SU-DHL-6 (cell line): Measurements from ENCODE around the gene MYOCD.

Source experiments
- H2AFZ ChIP-seq: fragments of 200-600 bp; sonication (generic); 2 replicates; pipeline ENCODE4 v1.6.1; 2014; ENCODE audit warnings: low read depth, mild to moderate bottlenecking, moderate library complexity, mixed read lengths, antibody characterized with exemption, low read length; ENCODE audit not compliant: severe bottlenecking
- H3F3A ChIP-seq: fragments of 200-600 bp; shearing (Covaris generic); 2 replicates; pipeline ENCODE4 v1.6.0; 2016; ENCODE audit warnings: antibody characterized with exemption, mild to moderate bottlenecking; ENCODE audit not compliant: insufficient read depth
- H3K27ac ChIP-seq: fragments of 200-600 bp; sonication (generic); 2 replicates; pipeline ENCODE4 v1.5.1; 2016; ENCODE audit warnings: low read depth, mild to moderate bottlenecking, low read length, moderate library complexity, mixed read lengths
- H3K27me3 ChIP-seq: fragments of 200-600 bp; sonication (generic), shearing (Covaris generic); 2 replicates; pipeline ENCODE4 v1.6.0; 2014; ENCODE audit warnings: mild to moderate bottlenecking, low read length
- H3K36me3 ChIP-seq: fragments of 200-600 bp; sonication (generic); 2 replicates; pipeline ENCODE4 v1.6.1; 2014; ENCODE audit warnings: mild to moderate bottlenecking, low read length, mixed read lengths
- H3K4me2 ChIP-seq: fragments of 300-600, 200-600 bp; shearing (Covaris generic), sonication (generic); 2 replicates; pipeline ENCODE4 v1.6.0; 2014; ENCODE audit warnings: low read length, low read depth, mild to moderate bottlenecking; ENCODE audit not compliant: poor library complexity, severe bottlenecking
- H3K4me3 ChIP-seq: fragments of 200-600 bp; sonication (generic); 2 replicates; pipeline ENCODE4 v1.5.1; 2014; ENCODE audit warnings: antibody characterized with exemption, low read length, mild to moderate bottlenecking, mixed read lengths; ENCODE audit not compliant: insufficient read depth, poor library complexity, severe bottlenecking
- H3K79me2 ChIP-seq: fragments of 200-600 bp; sonication (generic); 2 replicates; pipeline ENCODE4 v1.6.1; 2014; ENCODE audit warnings: mild to moderate bottlenecking, low read length, moderate library complexity; ENCODE audit not compliant: insufficient read depth
- H3K9ac ChIP-seq: fragments of 200-600 bp; sonication (generic); 2 replicates; pipeline ENCODE4 v1.7.0; 2014; ENCODE audit warnings: mild to moderate bottlenecking, low read length
- H3K9me2 ChIP-seq: fragments of 200-600 bp; sonication (generic); replicated peaks from 2 replicates; pipeline ENCODE4 v1.6.1; 2014; ENCODE audit warnings: low read length; ENCODE audit not compliant: insufficient read depth
- H3K9me3 ChIP-seq: fragments of 200-600 bp; sonication (generic); 2 replicates; pipeline ENCODE4 v1.6.1; 2014; ENCODE audit warnings: low read length, mixed read lengths; ENCODE audit not compliant: insufficient read depth
- H4K20me1 ChIP-seq: fragments of 200-600 bp; sonication (generic); 2 replicates; pipeline ENCODE4 v1.6.1; 2014; ENCODE audit warnings: low read depth, mild to moderate bottlenecking, antibody characterized with exemption, low read length, moderate library complexity, mixed read lengths
- EZH2phosphoT487 ChIP-seq: fragments of 200-600 bp; sonication (generic), shearing (Covaris generic); conservative IDR thresholded peaks from 2 replicates; pipeline ENCODE4 v1.6.1; 2018; ENCODE audit warnings: mild to moderate bottlenecking, antibody characterized with exemption, low read length, moderate library complexity, mixed read lengths
- TF ChIP-seq, protein P1 (sequence below): fragments of 200-600 bp; sonication (generic); IDR thresholded peaks from one replicate; pipeline ENCODE4 v1.5.1; 2017; ENCODE audit warnings: antibody characterized with exemption, mild to moderate bottlenecking, low read length, moderate library complexity; ENCODE audit not compliant: insufficient read depth, poor library complexity, severe bottlenecking

Gene MYOCD

DNA sequence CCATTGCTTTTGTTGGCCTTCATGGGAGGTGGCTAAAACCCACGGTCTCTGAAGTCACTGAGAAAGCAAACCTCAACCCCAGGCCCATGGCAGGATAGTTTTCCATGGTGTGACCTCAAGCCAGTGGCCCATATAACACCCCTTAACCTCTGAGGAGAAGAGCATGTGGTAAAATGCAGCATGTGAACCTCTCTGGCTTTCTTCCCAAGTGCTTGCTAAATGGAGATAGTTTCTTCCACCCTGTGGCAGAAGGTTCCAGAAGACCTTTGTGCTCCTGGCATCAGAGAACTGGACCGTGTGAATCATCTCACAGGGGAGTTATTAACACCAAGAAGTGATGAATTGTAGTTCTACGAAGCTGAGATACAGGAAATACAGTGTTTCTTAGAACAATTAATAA, 47.3 kb downstream of the MYOCD start:
- H3K27me3 ChIP-seq, result no peaks in the 10 kb centered on the region
- H3K4me3 ChIP-seq, result no peak overlapping the region
- no peak overlapping the region for H3K9ac ChIP-seq
- no peaks in the 10 kb centered on the region for H3K9me3 ChIP-seq
- H3K27ac ChIP-seq, result no peak overlapping the region
- H3K9me2 ChIP-seq, result no peaks in the 10 kb centered on the region
- H3K36me3 ChIP-seq, result no peaks in the 10 kb centered on the region
- H3F3A ChIP-seq, result no peaks in the 10 kb centered on the region
- no peaks in the 10 kb centered on the region for H3K79me2 ChIP-seq
- H4K20me1 ChIP-seq, result no peaks in the 10 kb centered on the region
- no peak overlapping the region for H3K4me2 ChIP-seq
- no peak for TF ChIP-seq EZH2phosphoT487
- TF ChIP-seq, protein P1, sequence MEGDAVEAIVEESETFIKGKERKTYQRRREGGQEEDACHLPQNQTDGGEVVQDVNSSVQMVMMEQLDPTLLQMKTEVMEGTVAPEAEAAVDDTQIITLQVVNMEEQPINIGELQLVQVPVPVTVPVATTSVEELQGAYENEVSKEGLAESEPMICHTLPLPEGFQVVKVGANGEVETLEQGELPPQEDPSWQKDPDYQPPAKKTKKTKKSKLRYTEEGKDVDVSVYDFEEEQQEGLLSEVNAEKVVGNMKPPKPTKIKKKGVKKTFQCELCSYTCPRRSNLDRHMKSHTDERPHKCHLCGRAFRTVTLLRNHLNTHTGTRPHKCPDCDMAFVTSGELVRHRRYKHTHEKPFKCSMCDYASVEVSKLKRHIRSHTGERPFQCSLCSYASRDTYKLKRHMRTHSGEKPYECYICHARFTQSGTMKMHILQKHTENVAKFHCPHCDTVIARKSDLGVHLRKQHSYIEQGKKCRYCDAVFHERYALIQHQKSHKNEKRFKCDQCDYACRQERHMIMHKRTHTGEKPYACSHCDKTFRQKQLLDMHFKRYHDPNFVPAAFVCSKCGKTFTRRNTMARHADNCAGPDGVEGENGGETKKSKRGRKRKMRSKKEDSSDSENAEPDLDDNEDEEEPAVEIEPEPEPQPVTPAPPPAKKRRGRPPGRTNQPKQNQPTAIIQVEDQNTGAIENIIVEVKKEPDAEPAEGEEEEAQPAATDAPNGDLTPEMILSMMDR, result no peak
- H2AFZ ChIP-seq, result no peak overlapping the region

DNA sequence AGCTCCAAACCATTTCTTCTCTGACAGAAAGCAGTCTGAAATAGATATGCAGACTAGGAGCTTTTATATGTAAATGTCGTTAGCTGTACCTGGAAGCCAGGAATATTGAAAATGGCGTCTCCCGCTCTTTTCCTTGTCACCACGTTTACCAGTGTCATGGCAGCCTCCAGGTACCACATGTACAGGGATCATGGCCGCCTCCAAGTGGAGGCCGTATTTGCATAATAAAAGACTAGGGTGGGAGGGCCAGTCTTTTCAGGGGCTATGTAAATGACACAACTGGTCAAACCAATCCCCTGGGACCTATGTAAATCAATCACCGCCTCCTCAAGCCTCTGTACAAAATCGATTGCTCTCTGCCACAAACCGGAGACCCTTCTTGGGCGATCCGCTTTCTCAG, 54.3 kb downstream of the MYOCD start:
- H3K27ac ChIP-seq, result no peak overlapping the region
- H3K27me3 ChIP-seq, result no peaks in the 10 kb centered on the region
- H2AFZ ChIP-seq, result no peak overlapping the region
- TF ChIP-seq, protein P1, result no peak
- no peaks in the 10 kb centered on the region for H3F3A ChIP-seq
- H3K79me2 ChIP-seq, result no peaks in the 10 kb centered on the region
- H4K20me1 ChIP-seq, result no peaks in the 10 kb centered on the region
- no peaks in the 10 kb centered on the region for H3K36me3 ChIP-seq
- H3K9me2 ChIP-seq, result no peaks in the 10 kb centered on the region
- no peak overlapping the region for H3K9ac ChIP-seq
- no peak overlapping the region for H3K4me3 ChIP-seq
- H3K9me3 ChIP-seq, result no peaks in the 10 kb centered on the region
- H3K4me2 ChIP-seq, result no peak overlapping the region

DNA sequence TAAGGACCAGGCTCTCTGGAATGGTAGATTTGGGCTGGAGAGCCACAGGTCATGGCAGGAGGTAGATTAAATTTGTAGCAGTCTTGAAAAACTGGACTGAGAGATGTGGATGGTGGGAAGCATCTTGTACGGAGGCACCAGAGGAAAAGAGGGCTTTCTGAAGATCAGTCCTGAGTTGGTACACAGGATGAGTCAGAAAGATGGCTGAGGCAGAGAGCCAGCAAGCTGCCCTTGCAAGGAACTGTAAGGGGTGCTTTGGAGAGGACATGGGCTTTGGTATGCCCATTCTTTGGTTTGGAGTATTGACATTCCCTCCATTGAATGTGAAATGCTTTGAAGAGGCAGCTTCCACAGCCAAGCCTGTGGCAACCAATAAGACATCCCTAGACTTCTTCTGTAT, 55.9 kb downstream of the MYOCD start:
- no peaks in the 10 kb centered on the region for H3K27me3 ChIP-seq
- H3K9me3 ChIP-seq, result no peaks in the 10 kb centered on the region
- no peak overlapping the region for H3K4me2 ChIP-seq
- H3K4me3 ChIP-seq, result no peak overlapping the region
- no peaks in the 10 kb centered on the region for H3K9me2 ChIP-seq
- no peak overlapping the region for H3K9ac ChIP-seq
- TF ChIP-seq, protein P1, result no peak
- no peak for TF ChIP-seq EZH2phosphoT487
- H3F3A ChIP-seq, result no peaks in the 10 kb centered on the region
- H2AFZ ChIP-seq, result no peak overlapping the region
- H3K36me3 ChIP-seq, result no peaks in the 10 kb centered on the region
- no peak overlapping the region for H3K27ac ChIP-seq
- H3K79me2 ChIP-seq, result no peaks in the 10 kb centered on the region
- H4K20me1 ChIP-seq, result no peaks in the 10 kb centered on the region

DNA sequence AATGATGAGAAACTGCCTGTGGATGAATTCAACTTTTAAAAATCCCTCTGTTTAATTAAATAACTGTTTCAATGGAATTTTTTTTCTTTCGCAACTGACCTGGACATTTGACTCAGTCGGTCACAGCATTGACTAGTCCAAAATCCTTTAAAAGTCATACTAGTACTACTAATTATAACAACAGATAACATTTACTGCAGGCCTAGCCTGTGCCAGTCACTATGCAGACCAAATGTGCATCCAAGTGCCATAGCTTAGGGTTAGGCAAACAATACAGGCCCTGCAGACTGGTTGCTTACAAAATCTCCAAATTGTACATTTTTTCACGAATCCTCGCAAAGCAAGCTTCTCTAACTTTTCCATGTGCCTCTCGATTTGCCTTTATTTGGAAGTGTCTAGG, 56.6 kb downstream of the MYOCD start:
- Histone ChIP-seq H2AFZ (no peak overlapping the region), H3K9ac (no peak overlapping the region), H3K9me2 (no peaks in the 10 kb centered on the region)

More for the DNA sequence above, 56.6 kb downstream of the MYOCD start:
- Histone ChIP-seq H3K27me3 (no peaks in the 10 kb centered on the region), H3K36me3 (no peaks in the 10 kb centered on the region), H3F3A (no peaks in the 10 kb centered on the region), H3K4me3 (no peak overlapping the region), H4K20me1 (no peaks in the 10 kb centered on the region), H3K9me3 (no peaks in the 10 kb centered on the region), H3K27ac (no peak overlapping the region), H3K4me2 (no peak overlapping the region), H3K79me2 (no peaks in the 10 kb centered on the region)
- TF ChIP-seq, protein P1, result no peak
- TF ChIP-seq EZH2phosphoT487, result no peak
